ENCODE data around the gene BCL2L1.
"Not testable (repeated sequence)": the region's sequence is repeated elsewhere in the genome, so short reads cannot be mapped to it uniquely, and the experiment has no call there.

Gene BCL2L1

GRCh38 chr20:31722257-31723068 is at the start of gene BCL2L1:
Gene BCL2L1 (minus strand): TSS chr20:31722868. CDS start chr20:31722218, 650 bp downstream.
- peak; percentile 85 to 89 for DNase-seq

DNA sequence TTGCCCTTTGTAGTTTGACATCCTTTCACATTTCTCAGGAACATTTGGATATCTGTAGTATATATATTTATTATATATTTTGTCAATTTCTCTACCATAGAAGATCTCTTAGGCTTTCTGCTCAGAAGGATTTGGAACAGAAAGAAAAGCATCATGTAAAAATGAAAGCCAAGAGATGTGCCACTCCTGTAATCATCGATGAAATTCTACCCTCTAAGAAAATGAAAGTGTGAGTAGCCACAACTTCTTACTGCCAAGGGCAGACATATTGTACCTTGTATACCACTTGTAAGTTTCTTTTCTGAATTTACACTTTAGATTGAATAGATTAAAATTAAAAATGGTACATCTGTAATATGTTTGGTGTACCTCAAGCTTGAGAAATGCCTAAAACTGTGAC is 47.6 kb upstream of the BCL2L1 start:
- DNase-seq: no peak

- DNase-seq: no peak
Observed at GRCh38 chr20:31769681-31770080, 47.0 kb upstream of the BCL2L1 start.

- no peak for DNase-seq
Observed at GRCh38 chr20:31767805-31768204, 45.1 kb upstream of the BCL2L1 start.

- DNase-seq: no peak
Observed at GRCh38 chr20:31764641-31765305, 42.1 kb upstream of the BCL2L1 start.

DNA sequence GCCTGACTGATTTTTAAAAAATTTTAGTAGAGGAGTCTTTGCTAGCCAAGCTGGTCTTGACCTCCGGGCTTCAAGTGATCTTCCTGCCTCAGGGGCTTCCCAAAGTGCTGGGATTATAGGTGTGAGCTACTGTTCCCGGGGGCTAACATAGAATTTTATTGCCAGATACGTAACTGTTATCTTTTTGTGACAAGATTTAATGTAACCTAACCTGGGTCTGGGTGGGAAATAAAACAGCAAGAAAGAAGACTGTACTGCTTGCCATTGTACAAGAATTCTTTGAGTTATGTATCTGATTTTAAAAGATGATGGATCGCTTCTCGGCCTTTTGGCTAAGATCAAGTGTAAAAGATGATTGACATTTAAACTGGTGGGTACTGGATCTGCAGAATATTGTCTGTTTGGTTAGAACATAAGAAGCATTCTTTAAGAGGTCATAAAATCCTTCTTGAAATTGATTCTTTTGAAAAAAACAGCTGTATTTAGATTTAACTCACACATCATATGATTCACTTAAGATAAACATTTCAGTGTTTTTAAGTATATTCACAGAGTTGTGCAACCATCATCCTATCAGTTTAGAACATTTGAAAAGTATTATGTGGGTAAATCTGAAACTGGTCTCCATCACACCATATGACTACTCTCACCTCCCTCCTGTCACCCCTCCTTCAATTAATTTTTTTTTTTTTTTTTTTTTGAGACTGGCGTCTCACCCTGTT is 38.0 kb upstream of the BCL2L1 start:
- DNase-seq: no peak

GRCh38 chr20:31759836-31760518 is 37.3 kb upstream of the BCL2L1 start:
- DNase-seq: no peak

DNA sequence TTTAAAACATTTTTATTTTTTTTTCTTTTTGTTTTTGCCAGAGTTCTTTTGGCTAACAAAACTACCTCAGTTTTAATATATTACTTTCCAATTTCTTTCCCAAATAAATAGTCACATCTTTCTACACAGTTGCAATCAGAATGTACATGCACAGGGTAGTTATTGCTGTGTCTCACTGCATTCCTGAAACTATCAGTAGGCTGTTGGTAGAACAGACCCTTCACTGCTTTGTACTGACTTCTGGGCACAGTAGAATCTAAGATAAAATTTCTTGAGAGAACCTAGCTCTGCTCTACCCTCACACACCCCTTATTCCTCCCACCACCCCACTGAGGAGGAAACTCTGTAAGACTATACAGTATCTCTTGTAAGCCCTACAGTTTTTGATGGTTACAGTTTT is 36.3 kb upstream of the BCL2L1 start:
- DNase-seq: no peak

- no peak for DNase-seq
Observed at GRCh38 chr20:31758521-31758920, 35.9 kb upstream of the BCL2L1 start.

GRCh38 chr20:31757254-31757653 is 34.6 kb upstream of the BCL2L1 start:
- DNase-seq: no peak

- DNase-seq: no peak
Observed at GRCh38 chr20:31751126-31751525, 28.5 kb upstream of the BCL2L1 start.

DNA sequence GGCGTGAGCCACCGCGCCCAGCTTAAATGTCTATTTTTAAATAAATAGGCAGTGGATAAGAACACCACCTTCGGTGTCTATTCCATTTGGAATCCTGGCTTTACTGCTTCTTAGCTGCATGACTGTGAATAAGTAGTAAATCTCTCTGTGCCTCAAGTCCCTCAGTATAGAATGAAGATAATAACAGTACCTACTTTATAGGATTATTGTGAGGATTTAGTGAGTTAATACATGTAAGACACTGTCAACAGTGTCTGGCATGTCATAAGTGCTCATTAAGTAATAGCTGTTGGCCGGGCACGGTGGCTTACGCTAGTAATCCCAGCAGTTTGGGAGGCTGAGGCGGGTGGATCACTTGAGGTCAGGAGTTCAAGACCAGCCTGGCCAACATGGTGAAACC is 26.6 kb upstream of the BCL2L1 start:
- no peak for DNase-seq

DNA sequence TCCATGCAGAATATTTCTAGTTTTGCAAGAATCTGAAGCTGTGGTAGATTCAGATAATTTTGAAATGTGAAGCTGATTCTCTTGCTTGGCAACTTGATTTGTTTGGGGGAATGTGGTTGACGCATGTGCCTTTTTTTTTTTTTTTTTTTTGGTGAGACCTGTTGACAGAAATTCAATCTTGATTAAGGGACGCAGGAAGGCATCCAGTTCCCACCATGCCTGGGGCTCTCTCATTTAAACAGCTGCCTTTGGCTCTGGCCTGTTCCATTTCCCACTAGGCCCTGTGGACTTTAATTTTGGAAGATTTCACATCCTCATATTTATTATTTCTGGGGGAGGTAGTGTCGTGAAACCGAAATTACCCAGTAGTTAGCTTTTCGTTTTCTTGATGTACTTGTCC is 25.0 kb upstream of the BCL2L1 start:
- no peak for DNase-seq

DNA sequence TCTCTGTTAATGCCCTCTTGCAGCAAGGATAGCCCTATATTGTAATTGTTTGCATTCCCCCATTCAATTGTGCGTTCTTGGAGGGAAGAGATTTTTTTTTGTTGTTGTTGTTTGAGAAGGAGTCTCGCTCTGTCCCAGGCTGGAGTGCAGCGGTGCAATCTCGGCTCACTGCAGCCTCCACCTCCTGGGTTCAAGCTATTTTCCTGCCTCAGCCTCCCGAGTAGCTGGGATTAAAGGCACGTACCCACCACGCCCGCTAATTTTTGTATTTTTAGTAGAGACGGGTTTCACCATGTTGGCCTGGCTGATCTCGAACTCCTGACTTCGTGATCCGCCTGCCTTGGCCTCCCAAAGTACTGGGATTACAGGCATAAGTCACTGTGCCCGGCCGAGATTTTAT is 24.4 kb upstream of the BCL2L1 start:
- not testable (repeated sequence) for DNase-seq

- no peak for DNase-seq
Observed at GRCh38 chr20:31746068-31746878, 23.6 kb upstream of the BCL2L1 start.

GRCh38 chr20:31740656-31741323 is 18.1 kb upstream of the BCL2L1 start:
- DNase-seq: no peak

- DNase-seq: no peak
Observed at GRCh38 chr20:31740208-31740607, 17.5 kb upstream of the BCL2L1 start.

- no peak for DNase-seq
Observed at GRCh38 chr20:31739550-31739977, 16.9 kb upstream of the BCL2L1 start.

DNA sequence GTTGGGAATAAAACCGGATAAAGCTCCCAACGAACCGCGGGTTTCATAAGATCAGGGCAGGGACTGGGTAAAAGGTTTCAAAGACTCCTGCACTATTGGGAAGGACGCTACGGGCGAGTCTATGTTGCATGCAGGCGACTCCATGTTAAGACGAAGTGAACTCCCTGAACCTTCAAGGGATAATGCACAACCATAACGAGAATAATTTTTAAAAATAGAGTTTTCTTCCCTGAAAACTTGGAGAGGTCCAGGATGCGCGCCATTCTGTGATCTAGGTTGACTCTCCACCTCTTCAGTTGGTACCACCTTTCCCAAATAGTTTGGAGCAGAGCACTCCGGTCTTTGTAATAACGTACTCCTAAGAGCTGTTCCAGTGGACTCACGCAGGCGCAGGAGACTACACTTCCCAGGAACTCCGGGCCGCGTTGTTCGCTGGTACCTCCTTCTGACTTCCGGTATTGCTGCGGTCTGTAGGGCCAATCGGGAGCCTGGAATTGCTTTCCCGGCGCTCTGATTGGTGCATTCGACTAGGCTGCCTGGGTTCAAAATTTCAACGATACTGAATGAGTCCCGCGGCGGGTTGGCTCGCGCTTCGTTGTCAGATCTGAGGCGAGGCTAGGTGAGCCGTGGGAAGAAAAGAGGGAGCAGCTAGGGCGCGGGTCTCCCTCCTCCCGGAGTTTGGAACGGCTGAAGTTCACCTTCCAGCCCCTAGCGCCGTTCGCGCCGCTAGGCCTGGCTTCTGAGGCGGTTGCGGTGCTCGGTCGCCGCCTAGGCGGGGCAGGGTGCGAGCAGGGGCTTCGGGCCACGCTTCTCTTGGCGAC is 16.3 kb upstream of the BCL2L1 start, which contains the start of gene TPX2:
Gene TPX2, plus strand, starts transcription at position 562 of the 821 bp plus-strand sequence. CDS start 18,187 bp downstream, outside the sequence.
- peak; percentile 86 to 87 for DNase-seq

DNA sequence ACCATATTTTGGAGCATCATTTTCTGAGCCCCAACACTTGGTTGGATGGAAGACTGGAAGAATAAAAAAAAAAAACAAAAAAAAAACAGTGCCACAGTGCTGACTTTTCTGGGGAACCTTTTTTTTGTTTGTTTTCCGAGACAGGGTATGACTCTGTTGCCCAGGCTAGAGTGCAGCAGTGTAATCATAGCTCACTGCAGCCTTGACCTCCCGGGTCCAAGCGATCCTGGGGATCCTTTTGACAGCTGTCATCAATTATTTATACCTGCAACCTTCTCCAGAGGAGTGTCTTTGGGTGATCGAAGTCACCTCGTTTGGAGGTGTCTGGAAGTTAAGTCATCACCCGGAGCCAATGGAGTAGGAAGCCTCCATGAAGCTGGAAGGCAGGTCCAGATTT is 8.7 kb upstream of the BCL2L1 start:
- DNase-seq: no peak

Data from activated CD4-positive, alpha-beta T cell treated with anti-CD3 and anti-CD28 coated beads for 4 hours (primary cell).